HepG2 (cell line): ENCODE results near the gene CREG1. TPM values are rescaled to one million over a fixed set of nuclear protein-coding genes. Genes with fewer than 3 reads are reported as not detected.

Source experiments
- ELF3 ChIP-seq: IDR thresholded peaks from 2 replicates; pipeline ENCODE4 v1.6.1; 2016; ENCODE audit warnings: missing genetic modification reagents, missing compliant biosample characterization
- FOSL2 ChIP-seq: sonication (generic); formaldehyde crosslinking; IDR thresholded peaks from 2 replicates; pipeline ENCODE4 v1.4.0; 2020; ENCODE audit warnings: missing genetic modification reagents
- ISL2 ChIP-seq: sonication (generic); formaldehyde crosslinking; IDR thresholded peaks from 2 replicates; pipeline ENCODE4 v1.5.0; 2020; ENCODE audit warnings: missing genetic modification reagents
- KMT2A ChIP-seq: sonication (generic); formaldehyde crosslinking; IDR thresholded peaks from 2 replicates; pipeline ENCODE4 v1.4.0; 2020; ENCODE audit warnings: missing genetic modification reagents
- MAX ChIP-seq: IDR thresholded peaks from 2 replicates; pipeline ENCODE4 v1.6.1; 2012; ENCODE audit warnings: inconsistent platforms
- MYC ChIP-seq: sonication (generic); formaldehyde crosslinking; IDR thresholded peaks from 2 replicates; pipeline ENCODE4 v1.9.0; 2021; ENCODE audit warnings: missing genetic modification reagents, borderline replicate concordance
- NPAS2 ChIP-seq: sonication (generic); formaldehyde crosslinking; IDR thresholded peaks from 2 replicates; pipeline ENCODE4 v1.8.0; 2022; ENCODE audit warnings: mild to moderate bottlenecking, missing genetic modification reagents, borderline replicate concordance
- SNAI1 ChIP-seq: sonication (generic); formaldehyde crosslinking; IDR thresholded peaks from 2 replicates; pipeline ENCODE4 v1.5.0; 2020; ENCODE audit warnings: mild to moderate bottlenecking, missing genetic modification reagents, borderline replicate concordance
- TGIF2 ChIP-seq: IDR thresholded peaks from 2 replicates; pipeline ENCODE4 v1.6.1; 2016; ENCODE audit warnings: control low read depth, missing compliant biosample characterization
- ZFP90 ChIP-seq: sonication (generic); formaldehyde crosslinking; IDR thresholded peaks from 2 replicates; pipeline ENCODE4 v1.8.0; 2022; ENCODE audit warnings: missing genetic modification reagents, mild to moderate bottlenecking, inconsistent platforms, borderline replicate concordance
- ZMAT5 ChIP-seq: sonication (generic); formaldehyde crosslinking; IDR thresholded peaks from 2 replicates; pipeline ENCODE4 v1.5.0; 2020; ENCODE audit warnings: mild to moderate bottlenecking, low read depth, missing genetic modification reagents, borderline replicate concordance
- ZMYM3 ChIP-seq: sonication (generic); formaldehyde crosslinking; IDR thresholded peaks from 2 replicates; pipeline ENCODE4 v1.5.1; 2020; ENCODE audit warnings: mild to moderate bottlenecking, missing genetic modification reagents
- ZNF20 ChIP-seq: sonication (generic); formaldehyde crosslinking; IDR thresholded peaks from 2 replicates; pipeline ENCODE4 v1.4.0; 2020; ENCODE audit warnings: mild to moderate bottlenecking, moderate library complexity, missing genetic modification reagents
- ZNF224 ChIP-seq: sonication (generic); formaldehyde crosslinking; IDR thresholded peaks from 2 replicates; pipeline ENCODE4 v1.5.0; 2020; ENCODE audit warnings: mild to moderate bottlenecking, missing genetic modification reagents
- ZNF674 ChIP-seq: sonication (generic); formaldehyde crosslinking; IDR thresholded peaks from 2 replicates; pipeline ENCODE4 v1.5.0; 2020; ENCODE audit warnings: low read depth, mild to moderate bottlenecking, missing genetic modification reagents
- ZNF749 ChIP-seq: sonication (generic); formaldehyde crosslinking; IDR thresholded peaks from 2 replicates; pipeline ENCODE4 v1.8.0; 2022; ENCODE audit warnings: mild to moderate bottlenecking, missing genetic modification reagents, moderate library complexity, borderline replicate concordance
- ZNF775 ChIP-seq: sonication (generic); formaldehyde crosslinking; IDR thresholded peaks from 2 replicates; pipeline ENCODE4 v1.4.0; 2020; ENCODE audit warnings: missing genetic modification reagents, mild to moderate bottlenecking, moderate library complexity, borderline replicate concordance
- ZNF777 ChIP-seq: sonication (generic); formaldehyde crosslinking; IDR thresholded peaks from 2 replicates; pipeline ENCODE4 v1.4.0; 2020; ENCODE audit warnings: missing genetic modification reagents
- polyA plus RNA-seq, 8 experiments: library from polyadenylated mRNA; depleted of rRNA in 3 of 8; stranded (reverse) in 7 of 8; unstranded in 1 of 8; fragments of >200 nt; fragmentation: Illumina TruSeq in 4 of 8; extraction: Trizol in 4 of 8; gene quantifications; 2 replicates each; pipeline versions ENCODE4 v1.2.1 to v1.2.3, GENCODE V29; 2011 to 2016; ENCODE audit warnings: low read depth in 4 of 8, missing spikeins in 1 of 8, mixed read lengths in 1 of 8; ENCODE audit not compliant: insufficient read depth in 1 of 8
- total RNA-seq, 5 experiments: library from RNA; depleted of rRNA; stranded (reverse); fragments of >200 nt; fragmentation: Illumina TruSeq; extraction: Trizol; gene quantifications; 2 replicates each; pipeline ENCODE4 v1.2.3, GENCODE V29; 2016; ENCODE audit warnings: low read depth in 1 of 5
- TF ChIP-seq, protein P1 (sequence below): sonication (generic); formaldehyde crosslinking; IDR thresholded peaks from 2 replicates; pipeline ENCODE4 v1.4.0; 2020; ENCODE audit warnings: missing genetic modification reagents
- TF ChIP-seq, protein P2 (sequence below): sonication (generic); formaldehyde crosslinking; IDR thresholded peaks from 2 replicates; pipeline ENCODE4 v1.4.0; 2020; ENCODE audit warnings: missing genetic modification reagents, borderline replicate concordance
- TF ChIP-seq, protein P3 (sequence below): sonication (generic); formaldehyde crosslinking; IDR thresholded peaks from 2 replicates; pipeline ENCODE4 v1.8.1; 2023; ENCODE audit warnings: missing genetic modification reagents, inconsistent platforms, borderline replicate concordance

CREG1 gene
- total and polyA plus RNA-seq, 2 of the 13 experiments (the other 11 are each of a cell fraction or from before 2014, with no cell fraction given) = 31.3 to 33.5 TPM

DNA sequence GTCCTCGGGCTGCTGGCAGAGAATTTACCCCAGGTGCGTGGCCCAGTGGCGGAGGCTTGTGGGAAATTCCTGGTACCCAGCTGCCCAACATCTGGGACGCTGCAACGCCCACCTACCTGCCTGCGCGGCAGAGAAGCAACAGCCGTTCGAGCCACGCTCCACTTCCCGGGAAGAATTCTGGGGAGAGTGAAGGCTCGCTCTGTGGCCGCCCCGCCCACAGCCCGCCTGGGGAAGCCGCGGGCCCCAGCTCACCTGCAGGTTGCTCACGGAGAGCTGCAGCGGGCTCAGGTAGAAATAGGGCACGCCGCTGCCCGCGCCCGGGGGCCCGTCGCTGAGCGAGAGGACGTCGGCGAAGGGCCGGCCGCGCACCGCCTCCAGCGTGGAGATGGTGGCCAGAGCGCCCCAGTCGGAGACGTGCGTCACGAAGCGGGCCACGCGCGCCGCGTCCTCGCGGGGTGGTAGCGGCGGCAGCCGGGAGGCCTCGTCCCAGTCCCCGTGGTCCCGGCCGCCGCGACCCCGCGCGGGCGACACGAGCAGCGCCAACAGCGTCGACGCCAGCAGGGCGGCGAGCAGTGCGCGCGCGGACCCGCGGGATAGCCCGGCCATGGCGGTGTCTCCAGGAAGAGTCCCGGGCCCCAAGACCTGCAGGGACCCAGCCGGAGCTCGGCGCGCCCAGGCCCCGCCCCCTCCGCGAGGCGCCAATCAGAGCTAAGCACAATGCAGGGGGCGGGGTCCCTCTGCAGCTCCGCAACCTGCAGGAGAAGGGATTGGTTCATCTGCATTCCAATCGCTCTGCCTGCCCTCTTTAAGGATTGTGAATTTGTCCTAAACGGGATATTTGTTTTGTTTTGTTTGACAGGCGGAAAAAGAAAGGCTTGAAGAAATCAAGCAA lies at the start of gene CREG1 (continued):
- TF ChIP-seq ZMYM3 (CRISPR knock-in tag) (no peak), ZNF224 (no peak), FOSL2 (CRISPR knock-in tag) (no peak), ZNF775 (CRISPR knock-in tag) (no peak), ZFP90 (peak; percentile 92; the same call in 1 of the 2 replicates), ELF3 (CRISPR knock-in tag) (no peak; the same call in 1 of the 2 replicates), NPAS2 (no peak), ZNF674 (CRISPR knock-in tag) (no peak), KMT2A (CRISPR knock-in tag) (no peak; the same call in 1 of the 2 replicates), ZNF777 (CRISPR knock-in tag) (peak; percentile 86), ZNF20 (CRISPR knock-in tag) (no peak), SNAI1 (no peak), ZNF749 (CRISPR knock-in tag) (peak; percentile 37; the same call in 1 of the 2 replicates), MAX (peak; percentile 71; the same call in 1 of the 2 replicates), TGIF2 (CRISPR knock-in tag) (no peak), MYC (CRISPR knock-in tag) (peak; percentile 69), ISL2 (0 out of 2 replicates have a peak, but pooled peaks have one; percentile 39), ZMAT5 (CRISPR knock-in tag) (no peak)
- TF ChIP-seq, protein P1, sequence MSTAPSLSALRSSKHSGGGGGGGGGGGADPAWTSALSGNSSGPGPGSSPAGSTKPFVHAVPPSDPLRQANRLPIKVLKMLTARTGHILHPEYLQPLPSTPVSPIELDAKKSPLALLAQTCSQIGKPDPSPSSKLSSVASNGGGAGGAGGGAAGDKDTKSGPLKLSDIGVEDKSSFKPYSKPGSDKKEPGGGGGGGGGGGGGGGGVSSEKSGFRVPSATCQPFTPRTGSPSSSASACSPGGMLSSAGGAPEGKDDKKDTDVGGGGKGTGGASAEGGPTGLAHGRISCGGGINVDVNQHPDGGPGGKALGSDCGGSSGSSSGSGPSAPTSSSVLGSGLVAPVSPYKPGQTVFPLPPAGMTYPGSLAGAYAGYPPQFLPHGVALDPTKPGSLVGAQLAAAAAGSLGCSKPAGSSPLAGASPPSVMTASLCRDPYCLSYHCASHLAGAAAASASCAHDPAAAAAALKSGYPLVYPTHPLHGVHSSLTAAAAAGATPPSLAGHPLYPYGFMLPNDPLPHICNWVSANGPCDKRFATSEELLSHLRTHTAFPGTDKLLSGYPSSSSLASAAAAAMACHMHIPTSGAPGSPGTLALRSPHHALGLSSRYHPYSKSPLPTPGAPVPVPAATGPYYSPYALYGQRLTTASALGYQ (CRISPR knock-in tag) = peak; percentile 36; the same call in 1 of the 2 replicates
- TF ChIP-seq, protein P2, sequence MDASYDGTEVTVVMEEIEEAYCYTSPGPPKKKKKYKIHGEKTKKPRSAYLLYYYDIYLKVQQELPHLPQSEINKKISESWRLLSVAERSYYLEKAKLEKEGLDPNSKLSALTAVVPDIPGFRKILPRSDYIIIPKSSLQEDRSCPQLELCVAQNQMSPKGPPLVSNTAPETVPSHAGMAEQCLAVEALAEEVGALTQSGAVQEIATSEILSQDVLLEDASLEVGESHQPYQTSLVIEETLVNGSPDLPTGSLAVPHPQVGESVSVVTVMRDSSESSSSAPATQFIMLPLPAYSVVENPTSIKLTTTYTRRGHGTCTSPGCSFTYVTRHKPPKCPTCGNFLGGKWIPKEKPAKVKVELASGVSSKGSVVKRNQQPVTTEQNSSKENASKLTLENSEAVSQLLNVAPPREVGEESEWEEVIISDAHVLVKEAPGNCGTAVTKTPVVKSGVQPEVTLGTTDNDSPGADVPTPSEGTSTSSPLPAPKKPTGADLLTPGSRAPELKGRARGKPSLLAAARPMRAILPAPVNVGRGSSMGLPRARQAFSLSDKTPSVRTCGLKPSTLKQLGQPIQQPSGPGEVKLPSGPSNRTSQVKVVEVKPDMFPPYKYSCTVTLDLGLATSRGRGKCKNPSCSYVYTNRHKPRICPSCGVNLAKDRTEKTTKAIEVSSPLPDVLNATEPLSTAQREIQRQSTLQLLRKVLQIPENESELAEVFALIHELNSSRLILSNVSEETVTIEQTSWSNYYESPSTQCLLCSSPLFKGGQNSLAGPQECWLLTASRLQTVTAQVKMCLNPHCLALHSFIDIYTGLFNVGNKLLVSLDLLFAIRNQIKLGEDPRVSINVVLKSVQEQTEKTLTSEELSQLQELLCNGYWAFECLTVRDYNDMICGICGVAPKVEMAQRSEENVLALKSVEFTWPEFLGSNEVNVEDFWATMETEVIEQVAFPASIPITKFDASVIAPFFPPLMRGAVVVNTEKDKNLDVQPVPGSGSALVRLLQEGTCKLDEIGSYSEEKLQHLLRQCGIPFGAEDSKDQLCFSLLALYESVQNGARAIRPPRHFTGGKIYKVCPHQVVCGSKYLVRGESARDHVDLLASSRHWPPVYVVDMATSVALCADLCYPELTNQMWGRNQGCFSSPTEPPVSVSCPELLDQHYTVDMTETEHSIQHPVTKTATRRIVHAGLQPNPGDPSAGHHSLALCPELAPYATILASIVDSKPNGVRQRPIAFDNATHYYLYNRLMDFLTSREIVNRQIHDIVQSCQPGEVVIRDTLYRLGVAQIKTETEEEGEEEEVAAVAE = 0 out of 2 replicates have a peak, but pooled peaks have one; percentile 50
- TF ChIP-seq, protein P3, sequence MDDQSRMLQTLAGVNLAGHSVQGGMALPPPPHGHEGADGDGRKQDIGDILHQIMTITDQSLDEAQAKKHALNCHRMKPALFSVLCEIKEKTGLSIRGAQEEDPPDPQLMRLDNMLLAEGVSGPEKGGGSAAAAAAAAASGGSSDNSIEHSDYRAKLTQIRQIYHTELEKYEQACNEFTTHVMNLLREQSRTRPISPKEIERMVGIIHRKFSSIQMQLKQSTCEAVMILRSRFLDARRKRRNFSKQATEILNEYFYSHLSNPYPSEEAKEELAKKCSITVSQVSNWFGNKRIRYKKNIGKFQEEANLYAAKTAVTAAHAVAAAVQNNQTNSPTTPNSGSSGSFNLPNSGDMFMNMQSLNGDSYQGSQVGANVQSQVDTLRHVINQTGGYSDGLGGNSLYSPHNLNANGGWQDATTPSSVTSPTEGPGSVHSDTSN (CRISPR knock-in tag) = no peak
